K562 (cell line): ENCODE results near the gene SLBP. TPM values are rescaled to one million over a fixed set of nuclear protein-coding genes. Genes with fewer than 3 reads are reported as not detected.

Source experiments
- FOXK1 ChIP-seq: sonication (generic); formaldehyde crosslinking; IDR thresholded peaks from 2 replicates; pipeline ENCODE4 v1.8.0; 2022; ENCODE audit warnings: missing genetic modification reagents, mild to moderate bottlenecking, borderline replicate concordance
- FOXK2 ChIP-seq, 2 experiments: fragments of 450-650 bp; IDR thresholded peaks in 1 of 2; conservative IDR thresholded peaks in 1 of 2; 2 replicates each; pipeline ENCODE4 v1.6.1; 2016; ENCODE audit warnings: low read depth in 2 of 2, mild to moderate bottlenecking in 1 of 2
- HDAC2 ChIP-seq: fragments of 450-650 bp; IDR thresholded peaks from 2 replicates; pipeline ENCODE4 v1.6.1; 2016; ENCODE audit warnings: mild to moderate bottlenecking
- PHF8 ChIP-seq: fragments of 200-600 bp; sonication (generic); IDR thresholded peaks from 2 replicates; pipeline ENCODE4 v1.6.1; 2012; ENCODE audit warnings: mixed run types, mild to moderate bottlenecking, inconsistent platforms, low read length, moderate library complexity, borderline replicate concordance
- SRF ChIP-seq, 2 experiments: fragments of 250-450, 450-650 bp in 1 of 2; sonication (Bioruptor Pico) in 1 of 2; sonication (generic) in 1 of 2; formaldehyde crosslinking; IDR thresholded peaks; 2 replicates each; pipeline versions ENCODE4 v1.5.0 to v1.5.1; 2020 to 2022; ENCODE audit warnings: mild to moderate bottlenecking in 1 of 2, missing genetic modification reagents in 1 of 2
- SRSF1 ChIP-seq: fragments of 200-400 bp; formaldehyde crosslinking; IDR thresholded peaks from 2 replicates; pipeline ENCODE4 v1.6.1; 2017; ENCODE audit warnings: mild to moderate bottlenecking, low read depth, low read length, moderate library complexity
- ZBTB1 ChIP-seq: sonication (generic); formaldehyde crosslinking; IDR thresholded peaks from 2 replicates; pipeline ENCODE4 v1.8.1; 2023; ENCODE audit warnings: missing genetic modification reagents, low read depth, mild to moderate bottlenecking, borderline replicate concordance
- ZNF57 ChIP-seq: fragments of 450-650 bp; formaldehyde crosslinking; IDR thresholded peaks from 2 replicates; pipeline ENCODE4 v1.4.0; 2020; ENCODE audit warnings: mild to moderate bottlenecking, moderate library complexity
- polyA plus RNA-seq, 8 experiments: library from polyadenylated mRNA; depleted of rRNA in 4 of 8; stranded (reverse) in 5 of 8; unstranded in 3 of 8; fragments of >200 nt; fragmentation: Nextera tagmentation in 2 of 8; fragmentation: Illumina TruSeq in 1 of 8; extraction: Ambion mirVana in 2 of 8; extraction: Trizol in 1 of 8; gene quantifications; 2 replicates each; pipeline versions ENCODE4 v1.2.1 to v1.2.3, GENCODE V29; 2011 to 2014; ENCODE audit warnings: inconsistent platforms in 1 of 8, missing spikeins in 1 of 8
- total RNA-seq, 7 experiments: library from RNA; depleted of rRNA in 6 of 7; stranded (reverse); fragments of >200 nt in 6 of 7; fragmentation: Illumina TruSeq in 2 of 7; extraction: Trizol in 2 of 7; gene quantifications; 2 replicates each; pipeline versions ENCODE4 v1.2.1 to v1.2.3, GENCODE V29; 2011 to 2021; ENCODE audit warnings: low replicate concordance in 1 of 7
- TF ChIP-seq, protein P1 (sequence below): fragments of 250-450 bp; sonication (Bioruptor Pico); IDR thresholded peaks from 2 replicates; pipeline ENCODE4 v1.4.0; 2020
- TF ChIP-seq, protein P2 (sequence below): fragments of 450-650 bp; formaldehyde crosslinking; IDR thresholded peaks from 2 replicates; pipeline ENCODE4 v1.4.0; 2022; ENCODE audit warnings: mild to moderate bottlenecking, moderate library complexity
- TF ChIP-seq, protein P3 (sequence below): fragments of 200-800 bp; sonication (Bioruptor generic); IDR thresholded peaks from 2 replicates; pipeline ENCODE4 v1.6.1; 2016; ENCODE audit warnings: missing genetic modification characterization, missing compliant biosample characterization
- TF ChIP-seq, protein P4 (sequence below): fragments of 250-450 bp; sonication (Bioruptor Pico); IDR thresholded peaks from 2 replicates; pipeline ENCODE4 v1.8.0; 2021; ENCODE audit warnings: mild to moderate bottlenecking, moderate library complexity

The SLBP gene
- total and polyA plus RNA-seq, 9 of the 15 experiments (the other 6 are each of a cell fraction or from before 2014, with no cell fraction given): 49.4 to 221 (median 162) TPM

DNA sequence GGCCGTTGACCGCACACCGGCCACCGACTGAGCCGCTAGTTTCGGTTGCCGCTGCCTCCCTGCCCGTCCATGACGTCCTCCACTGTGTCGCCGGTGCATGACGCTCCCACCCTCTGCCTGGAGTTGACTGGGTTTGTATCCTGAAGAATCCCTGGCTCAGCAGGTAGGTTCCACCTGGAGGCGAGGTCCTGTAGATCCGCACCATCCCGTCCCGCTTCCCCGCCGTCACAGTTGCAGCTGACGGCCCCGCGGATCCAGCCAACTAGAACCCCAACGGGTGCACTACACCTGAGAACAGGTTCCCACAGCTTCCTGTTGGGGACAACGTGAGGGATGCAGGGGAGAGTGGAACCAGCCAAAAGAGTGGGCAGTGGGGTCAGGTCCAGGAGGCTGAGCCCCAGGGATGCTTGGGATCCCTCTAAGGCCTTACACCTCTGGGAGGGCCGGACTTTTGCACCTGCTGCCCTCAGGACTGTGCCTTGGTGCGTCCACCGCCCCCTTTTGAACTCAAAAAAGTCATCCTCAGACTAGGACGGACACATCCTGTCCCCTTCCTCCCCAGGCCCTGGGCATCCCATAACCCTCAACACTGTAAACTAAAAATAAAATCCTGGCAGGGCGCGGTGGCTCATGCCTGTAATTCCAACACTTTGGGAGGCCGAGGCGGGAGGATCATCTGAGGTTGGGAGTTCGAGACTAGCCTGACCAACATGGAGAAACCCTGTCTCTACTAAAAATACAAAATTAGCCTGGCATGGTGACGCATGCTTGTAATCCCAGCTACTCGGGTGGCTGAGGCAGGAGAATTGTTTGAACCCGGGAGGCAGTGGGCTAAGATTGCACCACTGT, 1.1 kb upstream of the SLBP start (continued):
- TF ChIP-seq, protein P1, sequence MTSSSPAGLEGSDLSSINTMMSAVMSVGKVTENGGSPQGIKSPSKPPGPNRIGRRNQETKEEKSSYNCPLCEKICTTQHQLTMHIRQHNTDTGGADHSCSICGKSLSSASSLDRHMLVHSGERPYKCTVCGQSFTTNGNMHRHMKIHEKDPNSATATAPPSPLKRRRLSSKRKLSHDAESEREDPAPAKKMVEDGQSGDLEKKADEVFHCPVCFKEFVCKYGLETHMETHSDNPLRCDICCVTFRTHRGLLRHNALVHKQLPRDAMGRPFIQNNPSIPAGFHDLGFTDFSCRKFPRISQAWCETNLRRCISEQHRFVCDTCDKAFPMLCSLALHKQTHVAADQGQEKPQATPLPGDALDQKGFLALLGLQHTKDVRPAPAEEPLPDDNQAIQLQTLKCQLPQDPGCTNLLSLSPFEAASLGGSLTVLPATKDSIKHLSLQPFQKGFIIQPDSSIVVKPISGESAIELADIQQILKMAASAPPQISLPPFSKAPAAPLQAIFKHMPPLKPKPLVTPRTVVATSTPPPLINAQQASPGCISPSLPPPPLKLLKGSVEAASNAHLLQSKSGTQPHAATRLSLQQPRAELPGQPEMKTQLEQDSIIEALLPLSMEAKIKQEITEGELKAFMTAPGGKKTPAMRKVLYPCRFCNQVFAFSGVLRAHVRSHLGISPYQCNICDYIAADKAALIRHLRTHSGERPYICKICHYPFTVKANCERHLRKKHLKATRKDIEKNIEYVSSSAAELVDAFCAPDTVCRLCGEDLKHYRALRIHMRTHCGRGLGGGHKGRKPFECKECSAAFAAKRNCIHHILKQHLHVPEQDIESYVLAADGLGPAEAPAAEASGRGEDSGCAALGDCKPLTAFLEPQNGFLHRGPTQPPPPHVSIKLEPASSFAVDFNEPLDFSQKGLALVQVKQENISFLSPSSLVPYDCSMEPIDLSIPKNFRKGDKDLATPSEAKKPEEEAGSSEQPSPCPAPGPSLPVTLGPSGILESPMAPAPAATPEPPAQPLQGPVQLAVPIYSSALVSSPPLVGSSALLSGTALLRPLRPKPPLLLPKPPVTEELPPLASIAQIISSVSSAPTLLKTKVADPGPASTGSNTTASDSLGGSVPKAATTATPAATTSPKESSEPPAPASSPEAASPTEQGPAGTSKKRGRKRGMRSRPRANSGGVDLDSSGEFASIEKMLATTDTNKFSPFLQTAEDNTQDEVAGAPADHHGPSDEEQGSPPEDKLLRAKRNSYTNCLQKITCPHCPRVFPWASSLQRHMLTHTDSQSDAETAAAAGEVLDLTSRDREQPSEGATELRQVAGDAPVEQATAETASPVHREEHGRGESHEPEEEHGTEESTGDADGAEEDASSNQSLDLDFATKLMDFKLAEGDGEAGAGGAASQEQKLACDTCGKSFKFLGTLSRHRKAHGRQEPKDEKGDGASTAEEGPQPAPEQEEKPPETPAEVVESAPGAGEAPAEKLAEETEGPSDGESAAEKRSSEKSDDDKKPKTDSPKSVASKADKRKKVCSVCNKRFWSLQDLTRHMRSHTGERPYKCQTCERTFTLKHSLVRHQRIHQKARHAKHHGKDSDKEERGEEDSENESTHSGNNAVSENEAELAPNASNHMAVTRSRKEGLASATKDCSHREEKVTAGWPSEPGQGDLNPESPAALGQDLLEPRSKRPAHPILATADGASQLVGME (CRISPR knock-in tag): no peak
- TF ChIP-seq, protein P2, sequence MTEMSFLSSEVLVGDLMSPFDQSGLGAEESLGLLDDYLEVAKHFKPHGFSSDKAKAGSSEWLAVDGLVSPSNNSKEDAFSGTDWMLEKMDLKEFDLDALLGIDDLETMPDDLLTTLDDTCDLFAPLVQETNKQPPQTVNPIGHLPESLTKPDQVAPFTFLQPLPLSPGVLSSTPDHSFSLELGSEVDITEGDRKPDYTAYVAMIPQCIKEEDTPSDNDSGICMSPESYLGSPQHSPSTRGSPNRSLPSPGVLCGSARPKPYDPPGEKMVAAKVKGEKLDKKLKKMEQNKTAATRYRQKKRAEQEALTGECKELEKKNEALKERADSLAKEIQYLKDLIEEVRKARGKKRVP (CRISPR knock-in tag): no peak
- no peak for TF ChIP-seq PHF8
- TF ChIP-seq FOXK2 (conservative IDR thresholded peaks at IDR 0.05 in 1 of 2, IDR thresholded peaks at IDR 0.05 in 1 of 2; ENCODE audit: low read depth in 2 of 2): no peak; a peak in 1 of 4 replicates
- TF ChIP-seq SRSF1: no peak
- peak; percentile 50; the same call in 1 of the 2 replicates for TF ChIP-seq HDAC2
- TF ChIP-seq FOXK1: peak; percentile 14; the same call in 1 of the 2 replicates
- TF ChIP-seq, protein P3, sequence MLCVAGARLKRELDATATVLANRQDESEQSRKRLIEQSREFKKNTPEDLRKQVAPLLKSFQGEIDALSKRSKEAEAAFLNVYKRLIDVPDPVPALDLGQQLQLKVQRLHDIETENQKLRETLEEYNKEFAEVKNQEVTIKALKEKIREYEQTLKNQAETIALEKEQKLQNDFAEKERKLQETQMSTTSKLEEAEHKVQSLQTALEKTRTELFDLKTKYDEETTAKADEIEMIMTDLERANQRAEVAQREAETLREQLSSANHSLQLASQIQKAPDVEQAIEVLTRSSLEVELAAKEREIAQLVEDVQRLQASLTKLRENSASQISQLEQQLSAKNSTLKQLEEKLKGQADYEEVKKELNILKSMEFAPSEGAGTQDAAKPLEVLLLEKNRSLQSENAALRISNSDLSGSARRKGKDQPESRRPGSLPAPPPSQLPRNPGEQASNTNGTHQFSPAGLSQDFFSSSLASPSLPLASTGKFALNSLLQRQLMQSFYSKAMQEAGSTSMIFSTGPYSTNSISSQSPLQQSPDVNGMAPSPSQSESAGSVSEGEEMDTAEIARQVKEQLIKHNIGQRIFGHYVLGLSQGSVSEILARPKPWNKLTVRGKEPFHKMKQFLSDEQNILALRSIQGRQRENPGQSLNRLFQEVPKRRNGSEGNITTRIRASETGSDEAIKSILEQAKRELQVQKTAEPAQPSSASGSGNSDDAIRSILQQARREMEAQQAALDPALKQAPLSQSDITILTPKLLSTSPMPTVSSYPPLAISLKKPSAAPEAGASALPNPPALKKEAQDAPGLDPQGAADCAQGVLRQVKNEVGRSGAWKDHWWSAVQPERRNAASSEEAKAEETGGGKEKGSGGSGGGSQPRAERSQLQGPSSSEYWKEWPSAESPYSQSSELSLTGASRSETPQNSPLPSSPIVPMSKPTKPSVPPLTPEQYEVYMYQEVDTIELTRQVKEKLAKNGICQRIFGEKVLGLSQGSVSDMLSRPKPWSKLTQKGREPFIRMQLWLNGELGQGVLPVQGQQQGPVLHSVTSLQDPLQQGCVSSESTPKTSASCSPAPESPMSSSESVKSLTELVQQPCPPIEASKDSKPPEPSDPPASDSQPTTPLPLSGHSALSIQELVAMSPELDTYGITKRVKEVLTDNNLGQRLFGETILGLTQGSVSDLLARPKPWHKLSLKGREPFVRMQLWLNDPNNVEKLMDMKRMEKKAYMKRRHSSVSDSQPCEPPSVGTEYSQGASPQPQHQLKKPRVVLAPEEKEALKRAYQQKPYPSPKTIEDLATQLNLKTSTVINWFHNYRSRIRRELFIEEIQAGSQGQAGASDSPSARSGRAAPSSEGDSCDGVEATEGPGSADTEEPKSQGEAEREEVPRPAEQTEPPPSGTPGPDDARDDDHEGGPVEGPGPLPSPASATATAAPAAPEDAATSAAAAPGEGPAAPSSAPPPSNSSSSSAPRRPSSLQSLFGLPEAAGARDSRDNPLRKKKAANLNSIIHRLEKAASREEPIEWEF: no peak
- TF ChIP-seq ZBTB1 (CRISPR knock-in tag): no peak; the same call in 1 of the 2 replicates
- TF ChIP-seq ZNF57 (CRISPR knock-in tag): no peak
- TF ChIP-seq, protein P4, sequence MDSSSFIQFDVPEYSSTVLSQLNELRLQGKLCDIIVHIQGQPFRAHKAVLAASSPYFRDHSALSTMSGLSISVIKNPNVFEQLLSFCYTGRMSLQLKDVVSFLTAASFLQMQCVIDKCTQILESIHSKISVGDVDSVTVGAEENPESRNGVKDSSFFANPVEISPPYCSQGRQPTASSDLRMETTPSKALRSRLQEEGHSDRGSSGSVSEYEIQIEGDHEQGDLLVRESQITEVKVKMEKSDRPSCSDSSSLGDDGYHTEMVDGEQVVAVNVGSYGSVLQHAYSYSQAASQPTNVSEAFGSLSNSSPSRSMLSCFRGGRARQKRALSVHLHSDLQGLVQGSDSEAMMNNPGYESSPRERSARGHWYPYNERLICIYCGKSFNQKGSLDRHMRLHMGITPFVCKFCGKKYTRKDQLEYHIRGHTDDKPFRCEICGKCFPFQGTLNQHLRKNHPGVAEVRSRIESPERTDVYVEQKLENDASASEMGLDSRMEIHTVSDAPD: no peak
- TF ChIP-seq SRF (CRISPR knock-in tag; IDR thresholded peaks at IDR 0.05): no peak
